ENCODE data around the gene SEC31B.
A peak's percentile ranks its signal among the peaks of the same experiment; 100 is the strongest.

SEC31B gene

GRCh38 chr10:100490531-100490930, 29.1 kb downstream of the SEC31B start:
- DNase-seq (ENCODE audit: low read depth in 3 of 3), result no peak

DNA sequence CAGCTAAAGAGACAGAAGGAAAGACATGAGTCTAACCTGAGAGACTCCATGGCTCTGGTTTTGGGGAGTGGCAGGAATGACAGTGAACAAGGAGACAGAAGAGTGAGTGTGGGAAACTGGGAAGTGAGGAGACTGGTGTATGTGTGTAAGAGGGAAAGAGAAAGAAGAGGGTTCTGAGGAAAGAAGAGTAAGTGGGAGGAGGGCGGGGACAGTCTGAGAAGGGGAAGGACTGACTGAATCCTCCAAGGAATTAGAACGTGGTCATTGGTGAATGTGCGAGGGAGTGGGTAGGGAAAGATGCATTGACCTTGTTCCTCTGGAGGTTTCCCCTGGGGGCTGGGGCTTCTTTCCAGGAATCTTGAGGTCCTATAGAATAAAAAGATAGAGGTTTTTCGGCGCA, 30.3 kb downstream of the SEC31B start:
- no peak for DNase-seq (ENCODE audit: low read depth in 3 of 3)

GRCh38 chr10:100487529-100487928, 32.1 kb downstream of the SEC31B start:
- DNase-seq (ENCODE audit: low read depth in 3 of 3), result no peak

DNA sequence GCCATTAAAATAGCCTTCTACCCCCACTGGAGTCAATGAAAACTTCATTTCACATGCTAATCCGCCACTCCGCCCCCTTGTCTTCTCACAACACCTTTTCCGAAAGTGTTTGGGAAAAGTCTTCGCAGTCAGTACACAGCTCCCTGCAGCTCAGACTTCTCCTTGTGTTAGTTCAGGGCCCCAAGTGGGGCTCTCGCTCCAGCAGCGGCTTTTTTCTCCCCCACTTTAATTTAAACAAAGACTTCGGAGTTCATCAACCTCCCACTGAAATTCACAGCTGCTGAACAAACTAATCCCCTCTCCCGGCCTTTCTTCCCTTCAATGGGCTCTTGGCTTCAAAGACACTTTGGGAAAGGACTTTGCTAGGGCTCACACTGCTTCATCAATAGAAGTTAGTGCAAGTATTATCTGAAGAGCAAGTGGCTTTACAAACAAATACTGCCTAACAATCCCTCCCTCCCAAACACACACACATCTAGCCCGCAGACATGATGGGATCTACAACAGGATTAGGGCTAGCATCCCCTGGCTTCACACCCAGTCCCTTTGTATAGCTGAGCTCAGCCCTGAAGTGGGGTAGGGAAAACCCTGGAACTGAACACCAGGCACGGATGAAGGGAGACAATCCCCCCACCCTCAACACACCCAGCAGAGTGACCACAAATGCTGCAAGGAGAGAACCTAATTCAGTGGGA, 33.7 kb downstream of the SEC31B start:
- no peak for DNase-seq (ENCODE audit: low read depth in 3 of 3)

DNA sequence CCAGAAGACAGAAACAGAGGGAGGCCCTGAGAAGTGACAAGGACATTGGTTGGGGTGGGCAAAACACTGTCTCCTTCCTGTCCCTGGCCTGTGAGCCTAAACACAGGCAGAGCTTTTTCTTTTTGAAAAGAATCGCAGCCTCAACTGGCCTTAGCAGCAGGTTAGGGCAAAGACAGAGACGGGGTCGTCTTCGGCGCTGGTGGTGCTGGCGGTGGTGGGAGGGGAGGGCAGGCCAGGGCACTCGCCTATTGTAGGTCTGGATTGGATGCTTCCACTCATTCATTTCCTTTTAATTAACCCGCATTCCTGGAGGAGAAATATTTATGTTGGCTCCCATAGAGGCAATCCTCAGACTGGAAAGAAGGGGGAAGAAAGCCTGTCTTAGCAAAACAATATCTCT, 34.3 kb downstream of the SEC31B start:
- no peak for DNase-seq (ENCODE audit: low read depth in 3 of 3)

DNA sequence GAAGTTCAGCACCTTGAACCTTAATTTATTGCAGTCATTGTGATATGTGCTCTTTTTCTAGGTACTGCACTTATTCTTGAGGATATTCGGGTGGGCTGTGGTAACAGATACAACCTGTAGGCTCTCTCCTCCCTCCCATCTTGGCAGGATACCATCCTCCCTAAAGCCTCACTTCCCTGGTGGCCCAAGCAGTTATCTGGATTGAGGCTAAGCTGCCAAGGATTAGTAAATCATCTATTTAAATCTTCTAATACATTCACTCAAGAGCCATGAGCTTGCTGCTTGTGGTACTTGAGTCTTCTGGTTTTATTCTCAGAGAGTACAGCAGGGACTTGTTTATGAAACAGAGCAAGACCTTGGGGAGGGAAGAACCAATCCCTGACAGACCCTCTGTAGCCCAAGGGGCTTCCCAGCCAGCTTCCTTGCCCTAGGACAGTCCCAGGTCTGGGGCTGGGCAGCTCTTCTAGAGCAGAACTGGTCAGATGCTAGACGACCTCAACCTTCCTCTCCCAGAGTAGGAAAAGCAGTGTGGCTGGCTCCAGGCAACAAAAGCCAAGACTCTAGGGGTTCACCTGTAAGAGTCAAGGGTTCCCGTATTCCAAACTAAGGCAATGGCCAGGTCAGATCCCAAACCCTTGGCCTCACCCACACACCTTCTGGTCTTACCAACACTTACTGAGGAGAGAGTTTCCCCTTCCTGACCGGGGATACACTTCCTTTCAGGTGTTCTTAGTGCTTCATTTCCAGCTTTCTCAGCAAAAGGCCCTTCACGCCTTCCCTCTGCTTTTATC, 35.6 kb downstream of the SEC31B start:
- no peak for DNase-seq (ENCODE audit: low read depth in 3 of 3)

DNA sequence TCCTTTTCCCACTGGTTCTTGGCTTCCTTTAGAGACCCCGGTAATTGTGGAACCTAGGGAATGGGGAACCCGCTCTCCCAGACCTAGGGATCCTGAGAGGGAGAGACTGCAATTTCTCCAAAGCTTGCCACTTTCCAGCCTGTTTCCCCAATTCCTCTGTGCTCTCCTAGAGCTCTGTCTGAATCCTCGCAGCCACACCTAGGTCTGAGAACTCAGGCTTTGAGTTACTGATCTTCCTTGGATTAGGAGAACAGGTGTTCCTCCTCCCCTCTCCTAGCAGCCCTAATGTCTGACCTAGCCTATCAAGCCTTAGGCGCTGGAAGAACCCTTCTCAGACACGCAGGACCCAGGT, 36.9 kb downstream of the SEC31B start:
- DNase-seq (ENCODE audit: low read depth in 3 of 3), result no peak

- DNase-seq (ENCODE audit: low read depth in 3 of 3), result peak; percentile 24 to 39 (median 32)
Observed at GRCh38 chr10:100482181-100482833, 37.4 kb downstream of the SEC31B start.

- peak; percentile 83 to 84 (median 84) for DNase-seq (ENCODE audit: low read depth in 3 of 3)
Observed at GRCh38 chr10:100481462-100482081, 38.1 kb downstream of the SEC31B start.

DNA sequence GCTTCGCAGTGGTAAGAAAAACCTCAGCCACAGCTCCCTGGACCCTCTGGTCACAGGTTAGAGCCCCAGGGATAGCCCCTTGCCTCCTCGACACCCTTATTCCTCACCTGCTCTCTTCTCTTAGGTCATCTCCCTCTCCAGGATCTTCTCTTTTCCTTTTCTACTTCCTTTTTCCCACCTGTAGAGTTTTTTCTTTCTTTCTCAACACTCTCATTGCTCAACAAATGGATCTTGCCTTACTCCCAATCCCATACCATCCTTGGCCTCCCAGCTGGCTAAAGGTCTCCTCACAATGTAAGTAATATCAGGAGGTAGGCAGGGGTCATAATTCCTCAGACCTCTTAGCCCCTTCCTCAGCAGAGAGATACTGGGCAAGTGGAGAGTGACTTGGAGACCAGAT, 39.7 kb downstream of the SEC31B start:
- no peak for DNase-seq (ENCODE audit: low read depth in 3 of 3)

DNA sequence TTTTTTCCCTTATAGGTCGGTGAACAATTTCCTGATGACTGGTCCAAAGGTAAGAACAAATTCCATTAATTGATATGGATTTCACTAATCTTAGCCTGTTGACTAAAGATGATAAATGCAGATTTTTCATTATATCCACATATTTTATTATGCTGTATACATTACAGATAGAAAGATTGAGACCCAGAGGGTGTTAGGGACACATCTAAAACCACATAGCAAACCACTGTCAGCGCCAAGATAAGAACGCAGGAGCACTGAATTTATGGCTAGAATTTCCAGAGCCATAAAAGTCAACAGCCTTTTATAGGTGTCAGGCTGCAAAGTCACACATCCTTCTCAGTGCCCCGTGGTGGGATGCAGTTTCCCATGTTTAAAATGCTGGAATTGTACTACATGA, 40.6 kb downstream of the SEC31B start:
- no peak for DNase-seq (ENCODE audit: low read depth in 3 of 3)

DNA sequence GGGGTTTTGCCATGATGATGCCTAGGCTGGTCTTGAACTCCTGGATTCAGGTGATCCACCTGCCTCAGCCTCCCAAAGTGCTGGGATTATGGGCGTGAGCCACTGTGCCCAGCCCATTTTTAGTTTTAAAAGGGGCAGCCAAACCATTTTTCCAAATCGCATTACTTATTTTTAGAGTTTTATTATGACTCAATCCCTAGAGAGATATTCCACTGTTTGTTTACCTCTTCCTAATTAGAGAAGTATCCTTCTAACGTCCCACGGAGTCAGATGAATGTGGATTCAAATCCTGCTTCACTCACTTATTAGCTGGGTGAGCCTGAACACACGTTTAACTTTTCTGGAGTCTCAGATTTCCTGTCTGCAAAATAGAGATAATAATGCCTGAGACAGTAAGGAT, 41.7 kb downstream of the SEC31B start:
- DNase-seq (ENCODE audit: low read depth in 3 of 3), result no peak

- DNase-seq (ENCODE audit: low read depth in 3 of 3), result no peak
Observed at GRCh38 chr10:100470367-100470766, 49.3 kb downstream of the SEC31B start.

GRCh38 chr10:100469756-100470155, 49.9 kb downstream of the SEC31B start:
- DNase-seq (ENCODE audit: low read depth in 3 of 3), result no peak

DNA sequence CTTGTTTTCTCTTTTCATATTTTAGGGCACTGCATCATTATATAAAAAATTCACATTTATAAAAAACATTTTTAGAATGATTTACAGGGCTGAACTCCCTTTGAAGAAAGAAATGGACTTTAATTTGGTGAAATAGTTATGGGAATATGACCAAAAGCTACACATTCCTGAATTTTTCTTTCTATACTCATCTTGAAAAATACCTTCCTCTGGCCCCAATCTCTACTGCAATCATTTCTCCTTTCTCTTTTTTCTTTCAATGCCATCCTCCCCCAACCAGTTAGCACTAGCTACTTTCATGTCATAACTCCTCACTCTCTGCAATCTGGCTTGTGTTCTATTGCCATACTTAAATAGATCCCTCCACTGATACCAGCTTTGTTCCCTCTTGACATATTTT, 50.7 kb downstream of the SEC31B start:
- no peak for DNase-seq (ENCODE audit: low read depth in 3 of 3)

DNA sequence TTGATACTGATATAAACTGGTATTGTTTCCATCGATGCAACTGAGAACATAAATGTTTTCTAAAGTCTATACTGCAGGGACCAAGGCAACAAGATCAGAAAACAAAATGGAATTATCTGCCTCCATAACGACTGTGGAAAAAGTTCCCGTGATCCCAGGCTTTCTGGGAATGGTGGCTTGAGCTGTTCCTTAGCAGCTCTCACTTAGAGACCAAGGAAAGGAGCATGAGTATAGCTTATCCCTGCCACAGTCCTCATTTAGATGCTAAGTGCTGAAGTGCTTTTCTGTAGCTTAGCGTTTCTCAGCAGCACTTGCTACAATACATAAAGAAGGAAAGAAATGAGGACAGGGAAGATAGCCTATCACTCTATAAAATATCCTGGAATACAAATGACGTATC, 51.3 kb downstream of the SEC31B start:
- DNase-seq (ENCODE audit: low read depth in 3 of 3), result no peak

- no peak for DNase-seq (ENCODE audit: low read depth in 3 of 3)
Observed at GRCh38 chr10:100462709-100463108, 57.0 kb downstream of the SEC31B start, which contains the start of gene WNT8B. Gene WNT8B, plus strand, starts transcription at chr10:100463009. Its CDS starts 160 bp downstream, at chr10:100463169.

GRCh38 chr10:100448951-100449350, 70.7 kb downstream of the SEC31B start:
- DNase-seq (ENCODE audit: low read depth in 3 of 3), result no peak

DNA sequence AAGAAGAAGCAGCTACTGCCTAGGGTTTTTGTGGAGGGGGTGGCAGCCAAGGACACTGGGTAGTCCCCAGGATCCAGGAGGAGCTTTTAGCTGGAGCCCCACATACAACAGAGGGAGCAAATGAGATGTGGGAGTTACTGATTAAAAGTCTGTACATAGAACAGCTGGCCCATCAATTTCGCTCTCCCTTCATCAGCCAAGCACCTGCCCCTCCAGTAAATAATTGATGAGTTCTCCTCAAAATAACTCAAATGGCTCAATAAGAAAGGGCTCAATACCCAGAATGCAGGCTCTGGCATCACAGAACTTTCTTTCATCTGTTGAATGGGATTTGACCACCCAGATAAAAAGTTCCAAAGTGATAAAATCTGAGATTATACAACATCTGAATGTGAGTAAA, 72.0 kb downstream of the SEC31B start:
- DNase-seq (ENCODE audit: low read depth in 3 of 3), result no peak

- DNase-seq (ENCODE audit: low read depth in 3 of 3), result no peak
Observed at GRCh38 chr10:100446130-100446761, 73.4 kb downstream of the SEC31B start.

DNA sequence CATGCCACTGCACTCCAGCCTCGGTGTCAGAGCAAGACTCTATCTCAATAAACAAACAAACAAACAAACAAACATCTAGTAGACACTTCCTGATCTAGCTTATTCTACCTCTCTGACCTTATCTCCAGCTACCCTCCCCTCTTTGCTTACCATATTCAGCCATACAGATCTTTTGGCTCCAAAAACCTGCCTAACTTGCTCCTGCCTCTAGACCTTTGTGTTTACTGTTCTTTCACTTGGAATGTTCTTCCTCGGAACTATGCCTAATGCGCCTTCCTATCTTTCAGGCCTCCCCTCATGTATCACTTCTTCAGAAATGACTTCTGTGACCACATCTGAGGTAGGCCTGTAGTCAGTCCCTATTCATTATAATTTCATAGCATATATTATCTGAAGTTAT, 77.1 kb downstream of the SEC31B start:
- DNase-seq (ENCODE audit: low read depth in 3 of 3), result no peak

Data from stimulated activated CD4-positive, alpha-beta T cell treated with anti-CD3 and anti-CD28 coated beads, TNF-alpha, amount 100 ng/mL, for 4 hours (primary cell).